Naive thymus-derived CD8-positive, alpha-beta T cell (primary cell): ENCODE measurements around the gene ARHGEF38. TPM values are rescaled to one million over a fixed set of nuclear protein-coding genes. Genes with fewer than 3 reads are reported as not detected.
"Not testable (repeated sequence)": the region's sequence is repeated elsewhere in the genome, so short reads cannot be mapped to it uniquely, and the experiment has no call there.

ENCODE experiments used
- ATAC-seq, 2 donors: fragments of 150-1000 bp; cut with Tn5 transposase in 1 of 2; sonication (Bioruptor Pico), chemical (Tn5 transposase) in 1 of 2; 1 replicate in 1 of 2; 2 replicates in 1 of 2; pipeline ENCODE4 v1.10.0; 2021; ENCODE audit warnings: mild to moderate bottlenecking in 2 of 2, moderate library complexity in 2 of 2
- POLR2A ChIA-PET: fragments of 350-600 bp; sonication (Branson Sonifier 250); formaldehyde crosslinking; loops from one replicate; lab custom pipeline; 2021; ENCODE audit warnings: antibody characterized with exemption; lab: Charles Lee
- DNase-seq, 10 donors: peaks; one replicate each; pipeline versions ENCODE4 v3.0.0 to v3.0.0-alpha.2; 2020 to 2022
- H3K27ac Mint-ChIP-seq, 10 donors: one replicate each; pipeline ENCODE4 v1.8.0; 2020 to 2022; ENCODE audit warnings: mild to moderate bottlenecking in 10 of 10, mixed read lengths in 10 of 10, moderate library complexity in 4 of 10, inconsistent platforms in 1 of 10
- H3K27me3 Mint-ChIP-seq, 5 donors: one replicate each; pipeline ENCODE4 v1.8.0; 2021 to 2022; ENCODE audit warnings: mixed read lengths in 5 of 5
- H3K36me3 Mint-ChIP-seq, 3 donors: one replicate each; pipeline ENCODE4 v1.8.0; 2020 to 2022; ENCODE audit warnings: mixed read lengths in 3 of 3, mild to moderate bottlenecking in 2 of 3, inconsistent platforms in 1 of 3
- H3K4me1 Mint-ChIP-seq, 4 donors: one replicate each; pipeline ENCODE4 v1.8.0; 2021 to 2022; ENCODE audit warnings: mixed read lengths in 4 of 4
- H3K4me3 Mint-ChIP-seq, 10 donors: one replicate each; pipeline ENCODE4 v1.8.0; 2020 to 2022; ENCODE audit warnings: mild to moderate bottlenecking in 10 of 10, mixed read lengths in 10 of 10, moderate library complexity in 6 of 10, inconsistent platforms in 1 of 10
- H3K9me3 Mint-ChIP-seq, 9 donors: one replicate each; pipeline ENCODE4 v1.8.0; 2020 to 2022; ENCODE audit warnings: mixed read lengths in 9 of 9, mild to moderate bottlenecking in 3 of 9, inconsistent platforms in 1 of 9, moderate library complexity in 1 of 9
- polyA plus RNA-seq, 3 donors: library from polyadenylated mRNA; unstranded; fragments of 300-500 nt; fragmentation: Illumina TruSeq; gene quantifications; one replicate each; pipeline ENCODE4 v1.2.3, GENCODE V29; 2021
- total RNA-seq, 8 experiments: library from RNA in 2 of 8; stranded (reverse) in 2 of 8; gene quantifications; one replicate each; pipeline ENCODE4 v1.2.3 and lab custom pipeline; 2021 to 2026

The ARHGEF38 gene
- total and polyA plus RNA-seq, 5 experiments from 2014 or later = not detected

DNA sequence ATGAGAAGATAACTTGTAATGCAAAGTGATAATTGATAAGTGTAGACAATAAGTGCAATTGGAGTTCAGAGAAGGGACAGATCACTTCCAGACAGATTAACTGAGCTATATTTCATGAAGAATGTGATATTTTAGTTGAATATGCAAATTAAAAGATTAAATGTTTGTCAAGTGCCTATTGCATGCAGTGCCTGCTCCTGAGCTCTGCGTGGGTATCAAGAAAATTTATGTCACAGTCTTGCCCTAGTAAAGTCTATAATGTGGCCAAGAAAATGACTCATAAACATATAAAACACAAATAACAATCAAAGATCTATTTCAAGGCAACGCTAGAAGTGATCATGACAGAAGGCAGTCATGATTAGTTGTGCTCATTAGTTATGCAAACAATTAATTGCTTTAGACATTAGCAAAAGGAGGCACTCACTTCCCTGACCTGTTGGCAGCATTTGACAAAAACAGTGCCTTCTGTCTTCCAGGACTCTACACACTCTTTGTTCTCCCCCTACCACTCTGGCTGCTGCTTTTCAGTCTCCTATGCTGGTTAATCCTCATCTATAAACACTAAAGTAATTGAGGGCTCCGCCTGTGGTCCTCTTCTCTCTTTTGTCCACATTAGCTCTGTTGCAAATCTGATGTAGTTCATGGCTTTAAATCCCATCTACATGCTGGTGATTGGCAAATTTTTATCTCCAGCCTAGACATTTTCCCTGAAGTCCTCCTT is 47.7 kb downstream of the ARHGEF38 start:
- H3K4me1 Mint-ChIP-seq = no peaks in the 10 kb centered on the region
- DNase-seq (no peak), ATAC-seq (no peak)
- no peaks in the 10 kb centered on the region for H3K9me3 Mint-ChIP-seq
- H3K27ac Mint-ChIP-seq = no peak overlapping the region
- H3K4me3 Mint-ChIP-seq = no peak overlapping the region
- no peaks in the 10 kb centered on the region for H3K36me3 Mint-ChIP-seq
- POLR2A ChIA-PET = no interaction called here
- H3K27me3 Mint-ChIP-seq = peaks cover 3 to 16% (median 5%) of the 10 kb centered on the region in 5 donors

DNA sequence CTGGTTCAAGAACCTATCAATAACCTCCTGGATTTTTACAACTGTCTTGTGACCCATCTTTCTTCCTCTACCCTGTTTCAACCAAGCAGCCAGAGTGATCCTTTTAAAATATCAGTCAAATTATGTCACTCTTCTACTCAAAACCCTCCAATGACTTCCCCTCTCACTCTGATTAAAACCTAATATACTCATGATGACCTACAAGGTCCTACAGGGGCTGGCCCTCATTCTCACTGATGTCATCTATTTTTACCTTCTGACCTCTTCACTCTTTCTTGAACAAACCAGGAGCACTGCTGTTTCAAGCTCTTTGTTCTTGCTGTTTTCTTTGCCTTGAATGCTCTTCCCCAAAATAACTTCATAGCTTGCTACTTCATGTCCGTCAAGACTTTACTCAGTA is 48.5 kb downstream of the ARHGEF38 start:
- Mint-ChIP-seq H3K27ac (no peak overlapping the region), H3K4me3 (no peak overlapping the region), H3K4me1 (no peaks in the 10 kb centered on the region), H3K27me3 (peaks cover 4 to 16% (median 5%) of the 10 kb centered on the region in 5 donors), H3K36me3 (no peaks in the 10 kb centered on the region), H3K9me3 (no peaks in the 10 kb centered on the region)
- POLR2A ChIA-PET = no interaction called here
- DNase-seq (no peak), ATAC-seq (no peak)

DNA sequence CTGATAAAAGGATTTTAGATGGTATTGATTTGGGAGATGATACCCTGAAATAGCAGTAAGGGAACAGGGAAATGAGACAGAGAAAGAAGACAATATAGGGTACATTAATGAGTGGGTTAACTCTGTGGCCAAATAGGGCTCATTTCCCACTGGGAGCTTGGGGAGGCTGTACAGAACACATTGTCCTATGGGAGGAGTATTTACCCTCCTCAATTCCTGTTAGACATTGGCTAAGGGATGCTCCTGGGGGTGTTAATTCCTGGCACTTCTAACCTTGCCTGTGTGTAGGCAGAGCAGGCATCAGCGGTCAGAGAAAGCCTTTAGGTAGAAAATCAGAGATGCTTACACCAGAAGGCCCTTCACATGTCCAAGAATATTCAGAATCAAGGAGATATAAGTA is 49.0 kb downstream of the ARHGEF38 start:
- POLR2A ChIA-PET = no interaction called here
- H3K36me3 Mint-ChIP-seq = no peaks in the 10 kb centered on the region
- H3K4me3 Mint-ChIP-seq = no peak overlapping the region
- peaks cover 4 to 14% (median 5%) of the 10 kb centered on the region in 5 donors for H3K27me3 Mint-ChIP-seq
- H3K4me1 Mint-ChIP-seq = no peaks in the 10 kb centered on the region
- H3K27ac Mint-ChIP-seq = no peak overlapping the region
- no peak for DNase-seq
- H3K9me3 Mint-ChIP-seq = no peaks in the 10 kb centered on the region
- no peak for ATAC-seq

DNA sequence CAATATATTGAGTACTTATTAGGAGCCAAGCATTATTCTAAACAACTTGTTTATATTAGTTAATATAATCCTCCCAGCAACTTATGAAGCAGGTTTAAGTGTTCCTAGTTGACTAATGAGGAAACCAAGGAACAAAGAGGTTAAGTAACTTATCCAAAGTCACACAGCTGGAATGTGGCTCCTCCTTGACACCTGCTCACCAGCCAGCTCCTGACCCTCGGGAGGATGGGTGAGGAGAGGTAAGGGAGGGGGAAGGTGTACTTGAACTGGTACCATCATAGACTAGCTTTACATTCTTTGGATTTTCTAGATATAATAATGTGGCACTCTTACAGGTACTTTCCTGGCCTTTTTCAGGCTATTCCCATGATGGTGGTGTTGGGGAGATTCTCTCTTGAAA is 50.7 kb downstream of the ARHGEF38 start:
- Mint-ChIP-seq H3K27me3 (peaks cover 0 to 5% (median 0%) of the 10 kb centered on the region in 5 donors), H3K4me3 (no peak overlapping the region), H3K27ac (no peak overlapping the region), H3K9me3 (no peaks in the 10 kb centered on the region), H3K36me3 (no peaks in the 10 kb centered on the region), H3K4me1 (no peaks in the 10 kb centered on the region)
- POLR2A ChIA-PET = no interaction called here
- ATAC-seq (no peak), DNase-seq (no peak)

DNA sequence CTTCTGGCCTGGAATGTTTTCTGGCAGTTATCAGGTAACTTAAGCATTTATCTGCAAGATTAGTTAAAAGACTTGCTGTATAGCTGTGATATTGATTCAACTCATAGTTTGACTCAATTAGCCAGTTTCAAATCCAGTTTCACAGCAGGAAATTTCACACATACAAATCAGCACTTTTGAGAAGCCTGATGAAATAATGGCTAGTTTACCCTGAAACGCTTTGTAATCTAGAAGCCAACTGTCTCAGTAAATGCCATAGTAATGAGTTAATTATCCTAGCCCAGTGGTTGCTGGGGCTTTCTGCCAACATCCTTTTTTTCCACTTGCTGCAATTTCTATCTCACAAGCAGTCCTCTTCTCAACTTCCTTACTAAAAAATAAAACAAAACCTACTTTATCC is 53.1 kb downstream of the ARHGEF38 start:
- POLR2A ChIA-PET = no interaction called here
- Mint-ChIP-seq H3K4me3 (no peak overlapping the region), H3K36me3 (no peaks in the 10 kb centered on the region), H3K27me3 (peaks cover 0 to 14% (median 6%) of the 10 kb centered on the region in 5 donors), H3K9me3 (peaks cover 0 to 4% (median 0%) of the 10 kb centered on the region in 9 donors), H3K4me1 (no peaks in the 10 kb centered on the region), H3K27ac (no peak overlapping the region)
- ATAC-seq (no peak), DNase-seq (no peak)

DNA sequence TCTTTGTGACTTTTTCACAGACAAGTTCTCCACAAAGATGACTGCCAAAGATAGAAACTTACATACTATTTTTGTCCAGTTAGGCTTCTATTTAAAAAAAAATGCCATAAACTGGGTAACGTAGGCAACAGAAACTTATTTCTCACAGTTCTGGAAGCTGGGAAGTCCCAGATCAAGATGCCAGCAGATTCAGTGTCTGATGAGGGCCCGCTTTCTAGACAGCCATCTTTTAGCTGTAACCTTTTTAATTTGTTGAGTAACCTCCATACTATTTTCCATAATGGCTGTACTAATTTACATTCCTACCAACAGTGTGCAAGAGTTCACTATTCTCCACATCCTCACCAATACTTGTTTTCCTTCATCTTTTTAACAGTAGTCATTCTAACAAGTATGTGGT is 55.5 kb downstream of the ARHGEF38 start:
- Mint-ChIP-seq H3K9me3 (peaks cover 0 to 4% (median 0%) of the 10 kb centered on the region in 9 donors), H3K4me3 (no peak overlapping the region), H3K27me3 (peaks cover 0 to 14% (median 6%) of the 10 kb centered on the region in 5 donors), H3K36me3 (no peaks in the 10 kb centered on the region), H3K4me1 (no peaks in the 10 kb centered on the region), H3K27ac (no peak overlapping the region)
- POLR2A ChIA-PET = no interaction called here
- no peak for DNase-seq
- no peak for ATAC-seq

DNA sequence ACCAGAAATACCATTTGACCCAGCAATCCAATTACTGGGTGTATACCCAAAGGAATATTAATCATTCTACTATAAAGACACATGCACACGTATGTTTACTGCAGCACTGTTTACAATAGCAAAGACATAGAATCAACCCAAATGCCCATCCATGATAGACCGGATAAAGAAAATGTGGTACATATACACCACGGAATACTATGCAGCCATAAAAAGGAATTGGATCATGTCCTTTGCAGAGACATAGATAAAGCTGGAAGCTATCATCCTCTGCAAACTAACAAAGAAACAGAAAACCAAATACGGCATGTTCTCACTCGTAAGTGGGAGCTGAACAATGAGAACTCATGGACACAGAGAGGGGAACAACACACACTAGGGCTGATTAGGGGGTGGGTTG is 57.4 kb downstream of the ARHGEF38 start:
- H3K4me1 Mint-ChIP-seq, DNase-seq, POLR2A ChIA-PET, H3K36me3 Mint-ChIP-seq, H3K9me3 Mint-ChIP-seq, H3K4me3 Mint-ChIP-seq, H3K27ac Mint-ChIP-seq, ATAC-seq: not testable (repeated sequence)
- peaks cover under 1 to 14% (median 5%) of the 10 kb centered on the region in 5 donors for H3K27me3 Mint-ChIP-seq

DNA sequence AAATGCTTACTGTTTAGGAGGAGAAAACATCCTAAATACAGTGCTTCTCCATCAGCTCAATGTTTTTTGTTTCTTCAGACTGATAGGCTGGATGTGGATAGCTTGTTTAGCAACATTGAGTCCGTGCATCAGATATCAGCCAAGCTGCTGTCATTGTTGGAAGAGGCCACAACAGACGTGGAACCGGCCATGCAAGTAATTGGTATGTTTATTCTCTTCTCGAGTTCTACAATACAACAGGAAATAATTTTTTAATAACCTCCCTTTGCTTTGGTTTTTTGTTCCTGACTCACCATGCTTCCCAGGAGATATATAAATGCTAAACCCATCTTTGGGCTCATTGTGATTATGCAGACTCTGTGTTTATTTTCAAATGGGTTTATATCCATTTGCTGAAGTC is 60.9 kb downstream of the ARHGEF38 start:
- H3K4me1 Mint-ChIP-seq = no peaks in the 10 kb centered on the region
- POLR2A ChIA-PET = no interaction called here
- H3K4me3 Mint-ChIP-seq = no peak overlapping the region

DNA sequence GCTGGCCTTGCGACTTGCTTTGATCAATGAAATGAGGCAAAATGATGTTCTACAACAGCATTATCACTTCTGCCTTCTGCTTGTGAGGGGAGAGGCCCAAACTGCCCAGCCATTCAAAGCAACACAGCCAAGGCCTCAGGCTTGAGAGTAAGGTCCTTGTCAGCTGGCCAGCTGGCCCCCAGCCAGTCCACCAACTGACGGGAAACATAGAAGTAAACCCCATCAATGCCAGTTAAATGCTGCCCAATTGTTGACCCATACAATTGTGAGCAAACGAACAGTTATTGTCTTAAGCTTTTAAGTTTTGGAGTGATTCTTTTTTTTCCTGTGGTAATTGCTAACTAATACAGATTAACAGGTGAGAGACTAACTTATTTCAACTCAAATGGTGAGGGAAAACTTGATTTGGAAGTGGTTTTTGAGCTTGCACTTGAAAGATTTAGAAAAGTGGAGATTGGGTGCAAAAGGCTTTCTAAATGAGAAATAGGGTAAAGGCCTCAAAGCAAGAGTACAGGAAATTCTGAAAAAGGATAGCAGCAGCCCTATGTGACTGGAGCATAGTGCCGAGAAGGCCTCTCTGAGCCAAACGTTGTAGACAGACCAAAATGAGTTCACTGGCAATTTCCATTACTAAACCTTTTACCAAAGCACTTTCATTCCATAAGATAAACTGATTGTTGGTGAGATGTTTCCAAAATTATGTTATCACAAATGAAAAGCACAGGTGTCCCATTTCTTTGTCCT is 66.9 kb downstream of the ARHGEF38 start:
- H3K9me3 Mint-ChIP-seq = no peaks in the 10 kb centered on the region
- peaks cover 0 to 11% (median 0%) of the 10 kb centered on the region in 5 donors for H3K27me3 Mint-ChIP-seq
- H3K27ac Mint-ChIP-seq = no peak overlapping the region
- ATAC-seq (no peak), DNase-seq (no peak)
- peaks cover 0 to 2% (median 0%) of the 10 kb centered on the region in 4 donors for H3K4me1 Mint-ChIP-seq
- H3K4me3 Mint-ChIP-seq = no peak overlapping the region
- H3K36me3 Mint-ChIP-seq = no peaks in the 10 kb centered on the region
- POLR2A ChIA-PET = no interaction called here

More for the DNA sequence above, 60.9 kb downstream of the ARHGEF38 start:
- DNase-seq = no peak
- Mint-ChIP-seq H3K27ac (no peak overlapping the region), H3K36me3 (no peaks in the 10 kb centered on the region), H3K9me3 (peaks cover 0 to 4% (median 0%) of the 10 kb centered on the region in 9 donors), H3K27me3 (peaks cover 3 to 14% (median 3%) of the 10 kb centered on the region in 5 donors)
- no peak for ATAC-seq

DNA sequence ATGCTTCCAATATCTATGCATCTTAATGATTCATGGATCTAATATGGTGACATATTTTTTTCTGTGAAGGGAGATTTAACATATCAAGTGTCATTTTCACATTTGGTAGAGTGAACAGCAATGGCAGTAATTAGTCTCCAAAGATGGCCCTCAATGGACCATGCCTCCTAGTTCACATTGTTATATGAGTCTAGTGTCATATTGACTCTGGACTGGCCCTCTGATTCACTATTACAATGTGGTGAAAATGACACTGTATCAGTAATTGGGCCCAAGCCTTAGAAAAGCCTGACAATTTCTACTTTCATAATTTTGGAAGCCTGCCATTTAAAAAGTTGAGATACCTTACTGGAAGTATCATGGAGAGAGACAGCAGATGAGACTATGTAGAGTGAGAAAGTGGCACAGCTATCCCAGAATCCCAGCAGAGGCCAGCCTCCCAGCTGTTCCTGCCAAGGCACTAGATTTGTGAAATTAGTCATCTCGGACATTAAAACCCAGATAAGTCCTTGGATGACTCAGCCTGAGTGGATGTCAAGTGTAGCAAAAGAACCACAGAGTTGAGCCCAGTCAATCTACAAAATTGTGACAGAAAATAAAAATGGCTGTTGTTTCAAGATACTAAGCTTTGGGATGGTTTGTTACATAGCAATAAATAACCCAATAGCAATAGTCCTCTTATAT is 68.4 kb downstream of the ARHGEF38 start:
- DNase-seq (no peak), ATAC-seq (no peak)
- no peak overlapping the region for H3K27ac Mint-ChIP-seq
- no peaks in the 10 kb centered on the region for H3K36me3 Mint-ChIP-seq
- H3K4me3 Mint-ChIP-seq = no peak overlapping the region
- H3K9me3 Mint-ChIP-seq = no peaks in the 10 kb centered on the region
- POLR2A ChIA-PET = no interaction called here
- peaks cover 0 to 9% (median 0%) of the 10 kb centered on the region in 5 donors for H3K27me3 Mint-ChIP-seq
- H3K4me1 Mint-ChIP-seq = peaks cover 0 to 2% (median 0%) of the 10 kb centered on the region in 4 donors

DNA sequence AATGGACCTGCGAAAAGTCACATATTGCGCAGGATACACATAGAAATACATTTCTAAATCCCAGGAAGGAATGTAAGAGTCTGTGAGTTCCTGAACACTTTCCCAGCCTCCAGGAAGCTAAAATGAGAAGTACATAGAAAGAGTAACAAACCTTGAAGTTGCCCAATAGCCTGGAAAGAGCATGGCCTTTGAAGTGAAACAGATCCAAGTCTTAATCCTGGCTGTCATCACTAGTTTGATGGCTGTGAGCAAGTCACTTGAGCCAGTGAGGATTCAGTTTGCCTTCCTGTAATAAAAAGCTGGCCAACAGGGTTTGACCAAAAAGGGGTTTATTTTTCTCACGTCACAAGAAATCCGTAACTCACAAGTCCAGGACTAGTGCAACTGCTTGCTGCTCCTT is 69.8 kb downstream of the ARHGEF38 start:
- Mint-ChIP-seq H3K27me3 (peaks cover 0 to 20% (median 10%) of the 10 kb centered on the region in 5 donors), H3K36me3 (no peaks in the 10 kb centered on the region), H3K27ac (no peak overlapping the region), H3K4me1 (peaks cover 0 to 2% (median 0%) of the 10 kb centered on the region in 4 donors), H3K9me3 (no peaks in the 10 kb centered on the region), H3K4me3 (no peak overlapping the region)
- DNase-seq (no peak), ATAC-seq (no peak)
- POLR2A ChIA-PET = no interaction called here

DNA sequence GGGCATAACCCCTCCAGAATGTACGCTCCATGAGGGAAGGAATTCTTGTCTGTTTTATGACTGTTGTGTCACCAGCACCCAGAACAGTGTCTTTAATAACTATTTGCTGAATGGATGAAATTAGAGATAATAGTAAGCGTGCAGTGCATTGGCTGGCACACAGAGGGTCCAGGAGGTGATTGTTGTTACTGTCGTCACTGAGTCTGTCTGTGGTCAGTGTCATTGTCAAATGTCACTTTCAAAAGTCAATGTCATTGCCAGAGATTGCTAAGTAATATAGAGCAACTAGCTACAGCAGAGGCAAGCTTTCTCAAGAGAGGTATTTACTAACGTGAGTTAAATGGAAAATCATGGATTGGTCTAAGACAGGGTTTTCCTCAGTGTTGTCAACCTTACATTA is 70.7 kb downstream of the ARHGEF38 start:
- ATAC-seq (no peak), DNase-seq (no peak)
- H3K36me3 Mint-ChIP-seq = no peaks in the 10 kb centered on the region
- H3K27me3 Mint-ChIP-seq = peaks cover under 1 to 21% (median 13%) of the 10 kb centered on the region in 5 donors
- H3K9me3 Mint-ChIP-seq = no peaks in the 10 kb centered on the region
- POLR2A ChIA-PET = no interaction called here
- no peak overlapping the region for H3K4me3 Mint-ChIP-seq
- no peak overlapping the region for H3K27ac Mint-ChIP-seq
- peaks cover 0 to 2% (median 0%) of the 10 kb centered on the region in 4 donors for H3K4me1 Mint-ChIP-seq

DNA sequence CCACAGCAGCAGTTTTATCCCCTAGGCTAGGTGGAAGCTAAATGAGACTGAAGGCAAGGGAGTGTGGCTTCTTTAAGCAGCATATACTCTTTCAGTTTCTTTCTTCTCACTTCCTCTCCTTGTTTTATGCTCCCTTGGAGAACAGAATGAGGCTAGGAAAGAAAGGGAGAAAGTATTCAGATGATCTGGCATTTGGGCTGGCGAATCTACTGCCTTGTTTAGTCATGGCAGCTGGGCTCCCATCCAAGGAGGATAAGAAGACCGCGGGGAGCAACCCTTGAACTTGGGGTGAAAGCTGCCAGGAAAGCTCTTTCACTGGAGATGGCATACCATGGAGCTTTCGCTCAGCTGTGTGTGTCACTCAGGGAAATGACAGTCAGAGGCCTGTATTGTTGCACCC is 72.1 kb downstream of the ARHGEF38 start:
- POLR2A ChIA-PET = no interaction called here
- Mint-ChIP-seq H3K4me3 (no peak overlapping the region), H3K36me3 (no peaks in the 10 kb centered on the region), H3K27me3 (peaks cover 2 to 26% (median 14%) of the 10 kb centered on the region in 5 donors), H3K27ac (no peak overlapping the region), H3K9me3 (no peaks in the 10 kb centered on the region), H3K4me1 (peaks cover 0 to 2% (median 0%) of the 10 kb centered on the region in 4 donors)
- DNase-seq (no peak), ATAC-seq (no peak)
